AG04449 (cell line): ENCODE data around the gene EXOC4.

Experiments
- CTCF ChIA-PET: fragments of 350-600 bp; formaldehyde crosslinking; extraction: SDS; loops from one replicate; lab custom pipeline; 2021; ENCODE audit warnings: antibody characterized with exemption; lab: Yijun Ruan, JAX
- POLR2A ChIA-PET: fragments of 400-600, 350-600 bp; formaldehyde crosslinking; extraction: SDS; loops from one replicate; lab custom pipeline; 2020; ENCODE audit warnings: antibody characterized with exemption, inconsistent platforms; lab: Yijun Ruan, JAX
- DNase-seq: peaks from one replicate; pipeline ENCODE4 v3.0.0-alpha.2; 2010; ENCODE audit warnings: low read depth, low spot score
- H3K4me3 ChIP-seq: 2 replicates; pipeline ENCODE4 v1.5.1; 2011; ENCODE audit warnings: low read depth, mild to moderate bottlenecking, control low read depth, low read length
- TF ChIP-seq, protein P1 (sequence below): IDR thresholded peaks from one replicate; pipeline ENCODE4 v1.5.1; 2011; ENCODE audit warnings: mild to moderate bottlenecking, moderate library complexity, low read length, control low read depth, inconsistent platforms; ENCODE audit not compliant: insufficient read depth; ENCODE audit errors: missing control alignments

The EXOC4 gene

DNA sequence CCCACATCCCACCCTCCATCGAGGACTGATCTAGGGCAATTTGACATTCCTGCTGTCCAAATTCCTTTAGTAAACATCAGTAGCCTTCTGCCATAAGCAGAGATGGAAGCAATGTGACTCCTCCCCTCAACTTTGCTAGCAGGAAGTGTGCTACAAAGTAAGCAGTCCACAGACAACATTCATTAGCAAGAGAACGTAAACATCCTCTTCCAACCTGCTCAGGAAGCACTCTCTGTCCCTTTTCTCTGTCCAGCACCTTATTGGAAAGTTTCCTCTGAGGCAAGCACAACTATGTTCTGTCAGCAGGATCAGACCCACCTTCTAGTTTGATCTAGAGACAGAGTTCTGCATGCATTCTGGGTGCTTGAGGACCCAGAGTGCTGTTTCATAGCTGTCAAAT, 826.1 kb downstream of the EXOC4 start:
- no peak overlapping the region for H3K4me3 ChIP-seq
- TF ChIP-seq, protein P1, sequence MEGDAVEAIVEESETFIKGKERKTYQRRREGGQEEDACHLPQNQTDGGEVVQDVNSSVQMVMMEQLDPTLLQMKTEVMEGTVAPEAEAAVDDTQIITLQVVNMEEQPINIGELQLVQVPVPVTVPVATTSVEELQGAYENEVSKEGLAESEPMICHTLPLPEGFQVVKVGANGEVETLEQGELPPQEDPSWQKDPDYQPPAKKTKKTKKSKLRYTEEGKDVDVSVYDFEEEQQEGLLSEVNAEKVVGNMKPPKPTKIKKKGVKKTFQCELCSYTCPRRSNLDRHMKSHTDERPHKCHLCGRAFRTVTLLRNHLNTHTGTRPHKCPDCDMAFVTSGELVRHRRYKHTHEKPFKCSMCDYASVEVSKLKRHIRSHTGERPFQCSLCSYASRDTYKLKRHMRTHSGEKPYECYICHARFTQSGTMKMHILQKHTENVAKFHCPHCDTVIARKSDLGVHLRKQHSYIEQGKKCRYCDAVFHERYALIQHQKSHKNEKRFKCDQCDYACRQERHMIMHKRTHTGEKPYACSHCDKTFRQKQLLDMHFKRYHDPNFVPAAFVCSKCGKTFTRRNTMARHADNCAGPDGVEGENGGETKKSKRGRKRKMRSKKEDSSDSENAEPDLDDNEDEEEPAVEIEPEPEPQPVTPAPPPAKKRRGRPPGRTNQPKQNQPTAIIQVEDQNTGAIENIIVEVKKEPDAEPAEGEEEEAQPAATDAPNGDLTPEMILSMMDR: no peak
- no peak for DNase-seq
- CTCF ChIA-PET: no interaction called here
- POLR2A ChIA-PET: no interaction called here

DNA sequence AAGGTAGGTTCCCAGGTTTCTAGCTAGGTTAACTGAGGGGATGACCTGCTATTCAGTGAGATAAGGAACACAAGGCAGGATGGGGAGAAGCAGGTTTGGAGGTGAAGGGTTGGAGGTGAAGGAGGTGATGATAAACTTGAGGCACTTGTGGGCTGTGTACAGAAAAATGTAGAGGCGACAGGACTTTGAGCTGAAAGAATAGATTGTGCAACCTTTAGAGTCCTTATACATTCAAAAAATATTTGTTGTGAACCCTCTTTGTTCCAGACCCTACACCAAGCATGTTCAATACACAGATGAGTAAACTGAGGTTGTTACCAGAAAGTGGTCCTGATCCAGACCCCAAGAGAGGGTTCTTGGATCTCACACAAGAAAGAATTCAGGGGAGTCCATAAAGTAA, 828.8 kb downstream of the EXOC4 start:
- H3K4me3 ChIP-seq: no peak overlapping the region
- CTCF ChIA-PET: no interaction called here
- TF ChIP-seq, protein P1: no peak
- DNase-seq: no peak
- POLR2A ChIA-PET: interaction anchor here (0.6 kb wide), 1 partner anchor 181 kb away, joined by 6 read pairs; no protein-coding TSS in a partner anchor

DNA sequence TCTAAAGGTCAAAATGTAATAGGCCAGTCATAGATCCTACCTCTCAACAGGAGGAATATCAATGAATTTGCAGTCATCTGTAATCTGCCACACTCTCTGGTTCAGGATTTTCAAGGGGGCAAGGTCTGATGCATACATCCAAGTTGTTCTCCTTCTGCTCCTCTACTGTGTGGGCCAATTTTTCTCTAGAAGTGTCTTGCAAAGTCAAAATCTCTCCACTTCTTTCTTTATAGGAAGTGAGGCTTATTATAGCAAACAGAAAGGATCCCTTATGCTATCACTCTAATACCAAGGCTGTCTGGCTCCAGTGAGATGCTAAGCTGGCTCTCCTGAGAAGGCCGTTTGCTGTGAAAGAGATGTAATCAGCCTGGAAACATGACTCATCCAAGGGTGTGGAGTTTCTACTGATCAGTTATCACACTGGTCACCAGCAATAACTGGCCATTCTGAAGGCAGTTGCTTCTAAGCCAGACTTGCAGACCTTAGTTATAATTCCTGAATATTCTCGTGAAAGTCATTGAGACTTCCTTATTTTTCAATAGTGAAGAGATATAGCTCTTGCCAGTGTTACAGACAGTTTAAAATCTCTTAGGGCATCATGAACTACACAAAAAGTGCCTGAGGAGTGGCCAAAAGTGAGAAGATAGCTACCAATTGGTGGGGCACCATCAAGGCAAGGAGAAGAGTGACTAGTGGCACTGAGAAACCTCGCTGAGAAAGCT, 831.0 kb downstream of the EXOC4 start:
- CTCF ChIA-PET: no interaction called here
- POLR2A ChIA-PET: no interaction called here
- TF ChIP-seq, protein P1: no peak
- no peak for DNase-seq
- H3K4me3 ChIP-seq: no peak overlapping the region

DNA sequence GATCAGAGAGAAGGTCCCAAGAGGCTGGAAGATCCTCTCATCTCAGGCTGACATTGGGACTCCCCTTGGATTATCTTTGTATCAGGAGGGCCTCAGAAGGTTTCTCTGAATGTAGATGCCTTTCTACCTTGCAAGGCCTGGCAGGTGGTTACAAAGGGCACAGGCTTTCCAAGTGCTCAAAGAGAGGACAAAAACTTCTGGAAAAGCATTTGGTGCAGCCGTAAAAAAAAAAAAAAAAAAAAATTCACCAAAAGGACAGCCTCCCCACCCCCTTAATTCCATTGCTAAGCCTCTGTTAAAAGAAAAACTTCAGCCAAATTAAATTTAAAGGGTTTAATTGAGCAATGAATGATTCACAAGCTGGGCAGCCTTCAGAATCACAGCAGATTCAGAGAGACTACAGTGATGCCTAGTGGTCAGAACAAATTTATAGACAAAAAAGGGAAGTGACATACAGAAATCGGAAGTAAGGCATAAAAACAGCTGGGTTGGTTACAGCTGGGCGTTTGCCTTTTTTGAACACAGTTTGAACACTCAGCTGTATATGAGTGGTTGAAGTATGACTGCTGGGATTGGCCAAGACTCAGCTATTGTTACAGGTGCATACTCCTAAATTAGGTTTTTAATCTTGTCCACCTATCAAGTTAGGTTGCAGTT, 831.7 kb downstream of the EXOC4 start:
- TF ChIP-seq, protein P1: no peak
- H3K4me3 ChIP-seq: no peak overlapping the region
- ChIA-PET CTCF (interaction anchor here (1.2 kb wide), 1 partner anchor 24 kb away, joined by 3 read pairs; no protein-coding TSS in a partner anchor), POLR2A (no interaction called here)
- DNase-seq: no peak

DNA sequence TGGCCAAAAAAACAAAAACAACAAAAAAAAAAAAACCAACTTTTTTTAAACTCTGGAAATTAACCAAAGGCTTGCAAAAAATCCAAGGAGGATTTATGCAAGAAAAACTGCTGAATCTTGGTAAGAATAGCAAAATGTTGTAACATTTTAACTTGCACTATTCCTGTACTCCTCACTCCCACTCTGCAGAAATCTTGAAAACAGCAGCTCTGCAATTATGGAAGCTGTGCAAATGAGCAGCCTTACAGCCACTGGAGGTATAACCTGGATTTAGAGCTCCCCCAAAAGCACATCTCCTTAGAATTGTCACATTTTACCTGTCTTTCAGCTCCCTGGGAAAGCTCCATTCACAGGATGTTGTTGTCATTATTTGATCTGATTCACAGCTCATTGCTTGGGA, 832.4 kb downstream of the EXOC4 start:
- TF ChIP-seq, protein P1: no peak
- CTCF ChIA-PET: interaction anchor here (1.1 to 1.2 kb wide), 2 partner anchors 14 to 24 kb away, joined by 3 read pairs; no protein-coding TSS in a partner anchor
- no peak overlapping the region for H3K4me3 ChIP-seq
- POLR2A ChIA-PET: no interaction called here
- DNase-seq: no peak

DNA sequence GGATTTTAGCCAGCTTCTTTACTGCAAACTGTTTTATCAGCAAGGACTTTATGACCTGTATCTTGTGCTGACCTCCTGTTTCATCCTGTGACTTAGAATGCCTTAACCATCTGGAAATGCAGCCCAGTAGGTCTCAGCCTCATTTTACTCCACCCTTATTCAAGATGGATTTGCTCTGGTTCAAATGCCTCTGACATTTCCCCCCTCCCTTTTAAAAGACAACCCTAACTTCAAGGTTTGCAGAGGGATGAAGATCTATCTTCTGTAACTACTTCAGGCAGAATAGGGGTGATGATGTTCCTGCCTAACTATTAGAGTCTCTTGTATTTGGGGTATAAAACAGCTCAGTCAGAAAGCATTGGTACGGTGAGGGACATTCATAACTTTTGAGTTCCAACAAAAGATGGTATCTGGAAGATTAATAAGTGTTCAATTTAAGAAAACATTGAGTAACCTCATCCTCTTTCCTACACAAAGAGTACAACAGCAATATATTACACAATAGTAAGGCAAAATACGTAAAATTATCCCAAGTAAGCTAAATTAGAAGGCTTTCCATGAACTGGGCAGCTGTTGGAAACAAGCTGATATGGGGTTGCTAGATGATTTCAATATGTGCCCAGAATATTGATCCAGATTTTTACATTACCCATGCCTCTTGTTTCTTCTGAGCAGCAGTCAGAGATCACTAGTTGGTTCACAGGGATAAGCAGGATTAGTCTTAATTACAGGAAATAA, 834.3 kb downstream of the EXOC4 start:
- no peak for DNase-seq
- TF ChIP-seq, protein P1: no peak
- ChIA-PET POLR2A (no interaction called here), CTCF (no interaction called here)
- no peak overlapping the region for H3K4me3 ChIP-seq
